ENCODE results near the gene GSTA2. TPM values are rescaled to one million over a fixed set of nuclear protein-coding genes. Genes with fewer than 3 reads are reported as not detected.

GSTA2 gene
- total RNA-seq, 1 donor from 2014 or later: not detected

DNA sequence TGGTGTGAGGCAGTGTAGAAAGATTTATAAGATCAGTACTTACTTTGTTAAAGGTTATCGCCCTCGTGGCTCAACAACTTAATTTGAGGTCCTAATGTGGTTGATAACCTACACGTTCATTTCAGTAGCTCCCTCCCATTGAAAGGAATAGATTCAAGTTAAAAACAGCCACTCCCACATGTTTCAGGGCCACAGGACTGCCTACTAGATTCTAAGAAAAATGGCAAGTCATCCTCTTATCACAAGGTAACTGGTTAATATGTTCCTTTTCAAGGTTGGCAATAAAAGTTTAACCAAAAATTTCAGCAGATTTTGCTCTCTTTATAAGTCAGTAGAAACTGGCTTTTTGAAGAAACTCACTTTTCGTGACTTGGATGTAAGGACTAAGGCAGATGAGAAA, 17.1 kb downstream of the GSTA2 start:
- Mint-ChIP-seq H3K27ac (no peak overlapping the region), H3K9me3 (peaks cover 7% of the 10 kb centered on the region), H3K4me3 (no peak overlapping the region), H3K4me1 (no peaks in the 10 kb centered on the region), H3K27me3 (ENCODE audit: insufficient read depth, low read depth) (peaks cover 3% of the 10 kb centered on the region), H3K36me3 (no peaks in the 10 kb centered on the region)
- Histone ChIP-seq H3F3A (ENCODE audit: low read depth) (no peaks in the 10 kb centered on the region), H2AFZ (replicated peaks) (no peak overlapping the region), H3K36me3 (no peaks in the 10 kb centered on the region), H3K27ac (no peak overlapping the region), H4K20me1 (ENCODE audit: low read depth) (no peaks in the 10 kb centered on the region), H3K27me3 (no peaks in the 10 kb centered on the region), H3K9ac (no peak overlapping the region), H3K4me2 (no peak overlapping the region), H3K79me2 (ENCODE audit: low read depth) (no peaks in the 10 kb centered on the region), H3K4me1 (no peaks in the 10 kb centered on the region), H3K4me3 (no peak overlapping the region), H3K9me3 (ENCODE audit: low read depth) (no peaks in the 10 kb centered on the region)
- TF ChIP-seq EZH2 (IDR thresholded peaks at IDR 0.05) (no peak), CTCF (IDR thresholded peaks at IDR 0.05) (no peak), EZH2phosphoT487 (IDR thresholded peaks at IDR 0.05) (no peak)
- no peak for DNase-seq (ENCODE audit: low spot score)

- Mint-ChIP-seq H3K4me3 (no peak overlapping the region), H3K4me1 (no peaks in the 10 kb centered on the region), H3K36me3 (no peaks in the 10 kb centered on the region), H3K27me3 (ENCODE audit: insufficient read depth, low read depth) (peaks cover 3% of the 10 kb centered on the region), H3K27ac (no peak overlapping the region), H3K9me3 (peaks cover 4% of the 10 kb centered on the region)
- Histone ChIP-seq H4K20me1 (ENCODE audit: low read depth) (no peaks in the 10 kb centered on the region), H3F3A (ENCODE audit: low read depth) (no peaks in the 10 kb centered on the region), H3K79me2 (ENCODE audit: low read depth) (no peaks in the 10 kb centered on the region), H3K9me3 (ENCODE audit: low read depth) (no peaks in the 10 kb centered on the region), H3K9ac (no peak overlapping the region), H3K27ac (no peak overlapping the region), H3K36me3 (no peaks in the 10 kb centered on the region), H2AFZ (replicated peaks) (no peak overlapping the region), H3K27me3 (no peaks in the 10 kb centered on the region), H3K4me2 (no peak overlapping the region), H3K4me1 (no peaks in the 10 kb centered on the region), H3K4me3 (no peak overlapping the region)
- TF ChIP-seq EZH2phosphoT487 (IDR thresholded peaks at IDR 0.05): no peak
- no peak for TF ChIP-seq EZH2 (IDR thresholded peaks at IDR 0.05)
- no peak for TF ChIP-seq CTCF (IDR thresholded peaks at IDR 0.05)
- no peak for DNase-seq (ENCODE audit: low spot score)
Measured at GRCh38 chr6:52745764-52746201, 17.5 kb downstream of the GSTA2 start.

GRCh38 chr6:52741872-52742271, 21.4 kb downstream of the GSTA2 start:
- H3K27ac ChIP-seq: no peak overlapping the region
- H3K4me2 ChIP-seq: no peak overlapping the region
- H3K4me1 Mint-ChIP-seq: no peaks in the 10 kb centered on the region
- H3K4me1 ChIP-seq: no peaks in the 10 kb centered on the region
- H3K27ac Mint-ChIP-seq: no peak overlapping the region
- no peak overlapping the region for H2AFZ ChIP-seq (replicated peaks)
- TF ChIP-seq CTCF (IDR thresholded peaks at IDR 0.05) (no peak), EZH2 (IDR thresholded peaks at IDR 0.05) (no peak), EZH2phosphoT487 (IDR thresholded peaks at IDR 0.05) (no peak)
- no peaks in the 10 kb centered on the region for H3K36me3 Mint-ChIP-seq
- H3F3A ChIP-seq (ENCODE audit: low read depth): no peaks in the 10 kb centered on the region
- no peak overlapping the region for H3K4me3 Mint-ChIP-seq
- no peaks in the 10 kb centered on the region for H3K36me3 ChIP-seq
- no peak overlapping the region for H3K4me3 ChIP-seq
- H4K20me1 ChIP-seq (ENCODE audit: low read depth): no peaks in the 10 kb centered on the region
- H3K9ac ChIP-seq: no peak overlapping the region
- no peaks in the 10 kb centered on the region for H3K79me2 ChIP-seq (ENCODE audit: low read depth)
- H3K27me3 Mint-ChIP-seq (ENCODE audit: insufficient read depth, low read depth): no peaks in the 10 kb centered on the region
- no peaks in the 10 kb centered on the region for H3K27me3 ChIP-seq
- no peak for DNase-seq (ENCODE audit: low spot score)
- no peaks in the 10 kb centered on the region for H3K9me3 ChIP-seq (ENCODE audit: low read depth)
- H3K9me3 Mint-ChIP-seq: peaks cover 10% of the 10 kb centered on the region

Measured in neural progenitor cell (in vitro differentiated cells).